ENCODE data around the gene ZNF646. TPM values are rescaled to one million over a fixed set of nuclear protein-coding genes. Genes with fewer than 3 reads are reported as not detected.

ZNF646 gene
- total RNA-seq, 4 donors from 2014 or later = 3.3 to 17.3 (median 15.1) TPM

GRCh38 chr16:31032736-31033708, 41.2 kb upstream of the ZNF646 start, which contains the start of gene STX4:
TSS of gene STX4 (plus strand) at chr16:31033558. CDS start at chr16:31033806, 248 bp downstream.
- Histone ChIP-seq H3K4me1 (peaks cover 6% of the 10 kb centered on the region in 2 donors), H3K27ac (peak within 1 kb of the TSS; percentile 95), H3K27me3 (no peaks in the 10 kb centered on the region), H3K36me3 (no peaks in the 10 kb centered on the region), H3K4me3 (peak within 1 kb of the TSS; percentile 85 to 100), H3K9me3 (no peaks in the 10 kb centered on the region)
- intact Hi-C loops (cut with DNase I; ENCODE audit: low total_unique reads) = no loop called here
- TF ChIP-seq, protein P1, sequence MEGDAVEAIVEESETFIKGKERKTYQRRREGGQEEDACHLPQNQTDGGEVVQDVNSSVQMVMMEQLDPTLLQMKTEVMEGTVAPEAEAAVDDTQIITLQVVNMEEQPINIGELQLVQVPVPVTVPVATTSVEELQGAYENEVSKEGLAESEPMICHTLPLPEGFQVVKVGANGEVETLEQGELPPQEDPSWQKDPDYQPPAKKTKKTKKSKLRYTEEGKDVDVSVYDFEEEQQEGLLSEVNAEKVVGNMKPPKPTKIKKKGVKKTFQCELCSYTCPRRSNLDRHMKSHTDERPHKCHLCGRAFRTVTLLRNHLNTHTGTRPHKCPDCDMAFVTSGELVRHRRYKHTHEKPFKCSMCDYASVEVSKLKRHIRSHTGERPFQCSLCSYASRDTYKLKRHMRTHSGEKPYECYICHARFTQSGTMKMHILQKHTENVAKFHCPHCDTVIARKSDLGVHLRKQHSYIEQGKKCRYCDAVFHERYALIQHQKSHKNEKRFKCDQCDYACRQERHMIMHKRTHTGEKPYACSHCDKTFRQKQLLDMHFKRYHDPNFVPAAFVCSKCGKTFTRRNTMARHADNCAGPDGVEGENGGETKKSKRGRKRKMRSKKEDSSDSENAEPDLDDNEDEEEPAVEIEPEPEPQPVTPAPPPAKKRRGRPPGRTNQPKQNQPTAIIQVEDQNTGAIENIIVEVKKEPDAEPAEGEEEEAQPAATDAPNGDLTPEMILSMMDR (IDR thresholded peaks at IDR 0.05) = peak in 2 of 4 experiments; percentile 15 to 20
- TF ChIP-seq POLR2A (IDR thresholded peaks at IDR 0.05) = peak; percentile 47 to 62
- DNase-seq = peak; percentile 98 to 99

DNA sequence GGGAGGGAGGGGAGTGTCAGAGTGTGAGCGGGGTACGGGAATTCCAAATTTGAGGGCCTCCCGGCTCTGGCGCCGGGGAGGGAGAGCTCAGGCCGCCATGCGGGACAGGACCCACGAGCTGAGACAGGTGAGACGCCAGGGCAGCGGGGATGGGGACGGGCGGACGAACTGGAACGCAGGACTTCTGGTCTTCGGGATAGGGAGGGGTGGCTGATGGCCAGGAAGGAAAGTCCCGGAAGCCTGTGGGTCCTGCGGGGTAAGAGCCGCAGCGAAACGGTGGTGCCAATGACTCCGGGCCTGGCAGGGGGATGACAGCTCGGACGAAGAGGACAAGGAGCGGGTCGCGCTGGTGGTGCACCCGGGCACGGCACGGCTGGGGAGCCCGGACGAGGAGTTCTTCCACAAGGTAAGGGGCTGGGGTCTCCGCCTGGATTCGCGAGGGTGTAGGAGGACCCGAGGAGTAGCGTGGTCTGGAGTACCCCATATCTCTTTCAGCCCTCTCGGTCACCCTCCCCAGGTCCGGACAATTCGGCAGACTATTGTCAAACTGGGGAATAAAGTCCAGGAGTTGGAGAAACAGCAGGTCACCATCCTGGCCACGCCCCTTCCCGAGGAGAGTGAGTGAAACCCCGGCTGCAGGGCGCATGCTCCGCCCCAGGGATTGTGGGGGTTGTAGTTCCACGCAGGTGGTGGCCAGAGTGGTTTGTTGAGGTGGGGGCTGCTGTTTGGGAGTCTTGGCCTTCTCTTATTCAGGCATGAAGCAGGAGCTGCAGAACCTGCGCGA, 40.3 kb upstream of the ZNF646 start:
- Histone ChIP-seq H3K9me3 (no peaks in the 10 kb centered on the region), H3K4me3 (peak overlapping the region; percentile 85 to 100), H3K4me1 (peaks cover 6% of the 10 kb centered on the region in 2 donors), H3K27ac (peak overlapping the region; percentile 95), H3K27me3 (no peaks in the 10 kb centered on the region), H3K36me3 (no peaks in the 10 kb centered on the region)
- peak; percentile 33 to 34 for TF ChIP-seq POLR2A (IDR thresholded peaks at IDR 0.05)
- TF ChIP-seq, protein P1 (IDR thresholded peaks at IDR 0.05) = no peak
- DNase-seq = peak; percentile 89 to 93
- intact Hi-C loops (cut with DNase I; ENCODE audit: low total_unique reads) = no loop called here

GRCh38 chr16:31036691-31037090, 37.5 kb upstream of the ZNF646 start:
- no peak for DNase-seq
- H3K9me3 ChIP-seq = no peaks in the 10 kb centered on the region
- H3K4me3 ChIP-seq = no peak overlapping the region
- H3K27me3 ChIP-seq = no peaks in the 10 kb centered on the region
- H3K27ac ChIP-seq = no peak overlapping the region
- intact Hi-C loops (cut with DNase I; ENCODE audit: low total_unique reads) = no loop called here
- H3K36me3 ChIP-seq = no peaks in the 10 kb centered on the region
- TF ChIP-seq, protein P1 (IDR thresholded peaks at IDR 0.05) = no peak
- no peak for TF ChIP-seq POLR2A (IDR thresholded peaks at IDR 0.05)
- H3K4me1 ChIP-seq = peaks cover 6% of the 10 kb centered on the region in 2 donors

DNA sequence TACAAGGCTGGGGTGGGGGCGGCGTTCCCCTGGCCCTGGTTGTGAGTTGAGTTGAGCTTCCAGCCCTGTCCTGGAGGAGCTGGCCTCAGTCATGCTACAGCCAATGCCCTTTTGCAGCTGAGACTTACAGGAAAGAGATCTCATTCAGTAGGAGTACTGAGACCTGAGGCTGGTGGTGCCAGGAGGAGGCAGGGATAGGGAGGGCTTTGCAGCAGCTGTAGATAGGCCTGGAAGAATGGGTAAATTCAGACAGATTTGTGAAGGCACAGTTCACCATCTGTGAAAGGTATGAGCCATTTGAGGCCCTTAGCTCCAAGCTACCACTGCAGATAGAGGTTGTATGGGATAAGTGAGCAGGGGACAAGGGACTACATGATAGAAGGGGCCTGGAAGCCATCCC, 35.2 kb upstream of the ZNF646 start:
- H3K27ac ChIP-seq = no peak overlapping the region
- H3K9me3 ChIP-seq = no peaks in the 10 kb centered on the region
- no peaks in the 10 kb centered on the region for H3K36me3 ChIP-seq
- H3K4me3 ChIP-seq = no peak overlapping the region
- intact Hi-C loops (cut with DNase I; ENCODE audit: low total_unique reads) = no loop called here
- no peak for TF ChIP-seq POLR2A (IDR thresholded peaks at IDR 0.05)
- H3K4me1 ChIP-seq = peaks cover 6% of the 10 kb centered on the region in 2 donors
- DNase-seq = no peak
- H3K27me3 ChIP-seq = no peaks in the 10 kb centered on the region

DNA sequence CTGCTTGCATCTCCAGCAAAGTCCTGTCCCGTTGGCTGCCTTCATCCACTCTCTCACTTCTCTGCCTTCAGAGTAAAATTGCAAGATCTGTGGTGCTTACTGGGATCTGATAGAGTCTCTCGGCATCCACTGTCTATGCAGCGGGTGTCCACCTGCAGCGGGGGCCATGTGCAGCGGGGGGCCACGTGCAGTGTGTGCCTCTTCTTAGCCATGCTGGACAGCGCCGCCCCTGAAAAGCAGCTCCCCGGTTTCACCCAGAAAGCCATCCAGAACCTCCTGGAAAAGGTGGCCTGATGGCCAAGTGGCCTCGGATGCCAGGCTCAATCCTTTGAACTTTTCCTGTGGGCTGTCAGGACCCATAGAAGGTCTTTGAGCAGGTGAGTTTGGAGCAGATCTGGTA, 31.4 kb upstream of the ZNF646 start:
- TF ChIP-seq, protein P1 (IDR thresholded peaks at IDR 0.05) = no peak
- TF ChIP-seq POLR2A (IDR thresholded peaks at IDR 0.05) = no peak
- Histone ChIP-seq H3K27ac (no peak overlapping the region), H3K4me1 (no peaks in the 10 kb centered on the region), H3K36me3 (no peaks in the 10 kb centered on the region), H3K27me3 (no peaks in the 10 kb centered on the region), H3K9me3 (no peaks in the 10 kb centered on the region), H3K4me3 (no peak overlapping the region)
- intact Hi-C loops (cut with DNase I; ENCODE audit: low total_unique reads) = no loop called here
- no peak for DNase-seq
